ENCODE data around the gene NKAIN4. TPM values are rescaled to one million over a fixed set of nuclear protein-coding genes. Genes with fewer than 3 reads are reported as not detected.
A peak's percentile ranks its signal among the peaks of the same experiment; 100 is the strongest.

The NKAIN4 gene
- polyA plus RNA-seq, 1 donor = 53.5 TPM

- DNase-seq = no peak
These were observed 19.5 kb upstream of the NKAIN4 start for GRCh38 chr20:63273635-63274380.

GRCh38 chr20:63273059-63273579 lies 18.9 kb upstream of the NKAIN4 start:
- no peak for DNase-seq

- peak; percentile 96 for DNase-seq
These were observed 18.1 kb upstream of the NKAIN4 start, which contains the start of gene ARFGAP1 for GRCh38 chr20:63272105-63273058. ARFGAP1 (plus strand) TSS chr20:63272813; CDS start chr20:63275581, 2,768 bp downstream.

GRCh38 chr20:63270606-63271325 lies 16.5 kb upstream of the NKAIN4 start:
- no peak for DNase-seq

- no peak for DNase-seq
These were observed 15.5 kb upstream of the NKAIN4 start for GRCh38 chr20:63269724-63270123.

- DNase-seq = no peak
These were observed 14.6 kb upstream of the NKAIN4 start for GRCh38 chr20:63268671-63269439.

- no peak for DNase-seq
These were observed 14.0 kb upstream of the NKAIN4 start for GRCh38 chr20:63268256-63268655.

- no peak for DNase-seq
These were observed 13.4 kb upstream of the NKAIN4 start for GRCh38 chr20:63267691-63268090.

- DNase-seq = peak; percentile 72
These were observed 11.7 kb upstream of the NKAIN4 start for GRCh38 chr20:63265891-63266515.

GRCh38 chr20:63264519-63264918 lies 10.3 kb upstream of the NKAIN4 start:
- DNase-seq = no peak

GRCh38 chr20:63264000-63264399 lies 9.7 kb upstream of the NKAIN4 start:
- no peak for DNase-seq

GRCh38 chr20:63262836-63263235 lies 8.6 kb upstream of the NKAIN4 start:
- DNase-seq = no peak

GRCh38 chr20:63261795-63262528 lies 7.7 kb upstream of the NKAIN4 start:
- DNase-seq = no peak

- no peak for DNase-seq
These were observed 7.0 kb upstream of the NKAIN4 start for GRCh38 chr20:63261060-63261794.

GRCh38 chr20:63260521-63260920 lies 6.3 kb upstream of the NKAIN4 start:
- DNase-seq = no peak

GRCh38 chr20:63259734-63260460 lies 5.6 kb upstream of the NKAIN4 start:
- no peak for DNase-seq

- peak; percentile 62 for DNase-seq
These were observed 4.5 kb upstream of the NKAIN4 start for GRCh38 chr20:63258781-63259180.

GRCh38 chr20:63257629-63258028 lies 3.4 kb upstream of the NKAIN4 start:
- no peak for DNase-seq

GRCh38 chr20:63256954-63257353 lies 2.7 kb upstream of the NKAIN4 start:
- no peak for DNase-seq

All from hindlimb muscle (tissue), 1 donor.